Osteoblast (primary cell): ENCODE data around the gene PEAK3. TPM values are rescaled to one million over a fixed set of nuclear protein-coding genes. Genes with fewer than 3 reads are reported as not detected.

Experiments used
- DNase-seq: peaks from one replicate; pipeline ENCODE4 v3.0.0; 2011; ENCODE audit warnings: low spot score, mixed read lengths; ENCODE audit not compliant: insufficient read length; ENCODE audit errors: missing footprints
- H2AFZ ChIP-seq: 2 replicates; pipeline ENCODE4 v1.6.0; 2011; ENCODE audit warnings: mild to moderate bottlenecking, low read length
- H3K27ac ChIP-seq: 2 replicates; pipeline ENCODE4 v1.5.1; 2011; ENCODE audit warnings: mild to moderate bottlenecking, low read depth, low read length, moderate library complexity
- H3K27me3 ChIP-seq: 2 replicates; pipeline ENCODE4 v1.6.0; 2012; ENCODE audit warnings: mild to moderate bottlenecking, control low read depth, inconsistent platforms, low read length, moderate library complexity; ENCODE audit not compliant: insufficient read depth
- H3K36me3 ChIP-seq: 2 replicates; pipeline ENCODE4 v1.5.1; 2011; ENCODE audit warnings: mild to moderate bottlenecking, low read length, control low read depth, moderate library complexity; ENCODE audit not compliant: insufficient read depth
- H3K4me1 ChIP-seq: 2 replicates; pipeline ENCODE4 v1.5.1; 2011; ENCODE audit warnings: mild to moderate bottlenecking, low read length, control low read depth, moderate library complexity; ENCODE audit not compliant: insufficient read depth
- H3K4me2 ChIP-seq: 2 replicates; pipeline ENCODE4 v1.6.0; 2011; ENCODE audit warnings: mild to moderate bottlenecking, low read length; ENCODE audit not compliant: insufficient read depth
- H3K4me3 ChIP-seq: fragments of 200-600 bp; sonication (generic); 3 replicates; pipeline ENCODE4 v1.5.1; 2012; ENCODE audit warnings: mild to moderate bottlenecking, low read length, inconsistent platforms; ENCODE audit not compliant: insufficient read depth
- H3K79me2 ChIP-seq: 2 replicates; pipeline ENCODE4 v1.6.0; 2012; ENCODE audit warnings: mild to moderate bottlenecking, low read length, control low read depth, inconsistent platforms; ENCODE audit not compliant: insufficient read depth
- H3K9me3 ChIP-seq: 2 replicates; pipeline ENCODE4 v1.5.1; 2011; ENCODE audit warnings: low read depth, low read length, control low read depth
- H4K20me1 ChIP-seq: 2 replicates; pipeline ENCODE4 v1.6.0; 2012; ENCODE audit warnings: mild to moderate bottlenecking, low read length, control low read depth; ENCODE audit not compliant: insufficient read depth
- total RNA-seq: library from RNA; depleted of rRNA; stranded (reverse); fragments of >200 nt; gene quantifications from 2 replicates; pipeline ENCODE4 v1.2.3, GENCODE V29; 2012
- TF ChIP-seq, protein P1 (sequence below): IDR thresholded peaks from 2 replicates; pipeline ENCODE4 v1.5.1; 2011; ENCODE audit warnings: mild to moderate bottlenecking, low read depth, low read length, moderate library complexity; ENCODE audit errors: extremely low read depth

Gene PEAK3
- total RNA-seq, 1 donor = not detected

GRCh38 chr19:2270157-2270422 lies 11.9 kb downstream of the PEAK3 start:
- Histone ChIP-seq H3K4me2 (peak overlapping the region; percentile 63), H3K9me3 (no peaks in the 10 kb centered on the region), H3K4me1 (peaks cover 32% of the 10 kb centered on the region), H3K4me3 (peak overlapping the region; percentile 98), H2AFZ (no peak overlapping the region), H3K27ac (peak overlapping the region; percentile 92), H4K20me1 (peaks cover 46% of the 10 kb centered on the region), H3K27me3 (no peaks in the 10 kb centered on the region), H3K79me2 (peaks cover 56% of the 10 kb centered on the region), H3K36me3 (peaks cover 27% of the 10 kb centered on the region)
- peak; percentile 94 for DNase-seq
- TF ChIP-seq, protein P1, sequence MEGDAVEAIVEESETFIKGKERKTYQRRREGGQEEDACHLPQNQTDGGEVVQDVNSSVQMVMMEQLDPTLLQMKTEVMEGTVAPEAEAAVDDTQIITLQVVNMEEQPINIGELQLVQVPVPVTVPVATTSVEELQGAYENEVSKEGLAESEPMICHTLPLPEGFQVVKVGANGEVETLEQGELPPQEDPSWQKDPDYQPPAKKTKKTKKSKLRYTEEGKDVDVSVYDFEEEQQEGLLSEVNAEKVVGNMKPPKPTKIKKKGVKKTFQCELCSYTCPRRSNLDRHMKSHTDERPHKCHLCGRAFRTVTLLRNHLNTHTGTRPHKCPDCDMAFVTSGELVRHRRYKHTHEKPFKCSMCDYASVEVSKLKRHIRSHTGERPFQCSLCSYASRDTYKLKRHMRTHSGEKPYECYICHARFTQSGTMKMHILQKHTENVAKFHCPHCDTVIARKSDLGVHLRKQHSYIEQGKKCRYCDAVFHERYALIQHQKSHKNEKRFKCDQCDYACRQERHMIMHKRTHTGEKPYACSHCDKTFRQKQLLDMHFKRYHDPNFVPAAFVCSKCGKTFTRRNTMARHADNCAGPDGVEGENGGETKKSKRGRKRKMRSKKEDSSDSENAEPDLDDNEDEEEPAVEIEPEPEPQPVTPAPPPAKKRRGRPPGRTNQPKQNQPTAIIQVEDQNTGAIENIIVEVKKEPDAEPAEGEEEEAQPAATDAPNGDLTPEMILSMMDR = no peak

DNA sequence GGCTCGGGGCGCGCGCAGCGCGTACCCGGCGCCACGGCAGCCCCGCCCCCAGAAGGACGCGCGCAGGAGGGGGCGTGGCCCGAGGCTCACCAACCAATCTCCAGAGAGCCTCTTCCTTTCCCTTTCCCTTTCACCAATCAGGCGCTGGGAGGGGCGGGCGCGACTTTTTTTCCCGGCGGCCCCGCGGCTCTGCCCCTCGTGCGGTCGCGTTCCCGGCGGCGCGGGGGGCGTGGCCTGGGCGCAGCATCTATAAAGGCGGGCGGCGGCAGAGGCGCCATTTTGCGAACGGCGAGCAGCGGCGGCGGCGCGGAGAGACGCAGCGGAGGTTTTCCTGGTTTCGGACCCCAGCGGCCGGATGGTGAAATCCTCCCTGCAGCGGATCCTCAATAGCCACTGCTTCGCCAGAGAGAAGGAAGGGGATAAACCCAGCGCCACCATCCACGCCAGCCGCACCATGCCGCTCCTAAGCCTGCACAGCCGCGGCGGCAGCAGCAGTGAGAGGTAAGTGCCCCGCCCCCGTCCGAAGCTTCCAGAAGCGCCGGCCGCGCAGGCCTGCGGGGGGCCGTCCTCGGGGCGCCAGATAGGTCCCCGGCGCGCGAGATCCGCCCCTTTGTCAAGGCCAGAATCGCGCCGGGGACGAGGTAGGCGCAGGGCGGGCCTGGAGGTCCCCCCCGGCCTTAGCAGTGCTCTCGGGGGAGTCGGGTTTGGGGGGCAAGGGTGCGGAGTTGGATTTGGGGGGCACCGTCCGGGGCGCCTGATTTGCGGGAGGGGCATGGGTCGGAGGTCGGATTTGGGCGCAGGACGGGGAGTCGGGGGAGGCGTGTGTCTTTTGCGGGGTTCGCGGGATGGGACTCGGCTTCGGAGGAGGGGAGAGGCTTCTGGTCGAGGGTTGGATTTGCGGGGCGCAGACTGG lies 12.5 kb downstream of the PEAK3 start:
- Histone ChIP-seq H3K4me2 (peak overlapping the region; percentile 84), H3K27ac (peak overlapping the region; percentile 92), H3K36me3 (peaks cover 27% of the 10 kb centered on the region), H3K79me2 (peaks cover 53% of the 10 kb centered on the region), H3K27me3 (no peaks in the 10 kb centered on the region), H3K4me3 (peak overlapping the region; percentile 98), H4K20me1 (peaks cover 43% of the 10 kb centered on the region), H3K9me3 (no peaks in the 10 kb centered on the region), H2AFZ (no peak overlapping the region), H3K4me1 (peaks cover 32% of the 10 kb centered on the region)
- DNase-seq = peak; percentile 100
- TF ChIP-seq, protein P1 = no peak

GRCh38 chr19:2268861-2269243 lies 13.1 kb downstream of the PEAK3 start:
- DNase-seq = no peak
- H3K27ac ChIP-seq = peak overlapping the region; percentile 56
- H3K4me2 ChIP-seq = peak overlapping the region; percentile 84
- peaks cover 21% of the 10 kb centered on the region for H3K36me3 ChIP-seq
- TF ChIP-seq, protein P1 = no peak
- peaks cover 46% of the 10 kb centered on the region for H3K79me2 ChIP-seq
- peaks cover 37% of the 10 kb centered on the region for H4K20me1 ChIP-seq
- H3K9me3 ChIP-seq = no peaks in the 10 kb centered on the region
- H3K4me1 ChIP-seq = peaks cover 32% of the 10 kb centered on the region
- no peaks in the 10 kb centered on the region for H3K27me3 ChIP-seq
- peak overlapping the region; percentile 98 for H3K4me3 ChIP-seq
- H2AFZ ChIP-seq = peak overlapping the region; percentile 76

GRCh38 chr19:2268480-2268830 lies 13.5 kb downstream of the PEAK3 start:
- Histone ChIP-seq H3K27me3 (no peaks in the 10 kb centered on the region), H3K4me2 (peak overlapping the region; percentile 84), H3K27ac (no peak overlapping the region), H3K4me1 (peaks cover 31% of the 10 kb centered on the region), H3K79me2 (peaks cover 42% of the 10 kb centered on the region), H3K9me3 (no peaks in the 10 kb centered on the region), H3K36me3 (peaks cover 20% of the 10 kb centered on the region), H4K20me1 (peaks cover 33% of the 10 kb centered on the region), H3K4me3 (peak overlapping the region; percentile 98), H2AFZ (peak overlapping the region; percentile 76)
- peak; percentile 69 for DNase-seq
- TF ChIP-seq, protein P1 = no peak
